ENCODE data around the gene PLAU. TPM values are rescaled to one million over a fixed set of nuclear protein-coding genes. Genes with fewer than 3 reads are reported as not detected.
"Not testable (repeated sequence)": the region's sequence is repeated elsewhere in the genome, so short reads cannot be mapped to it uniquely, and the experiment has no call there.

The PLAU gene
- total RNA-seq, 1 experiment from 2014 or later = 25.4 TPM

- Histone ChIP-seq H3K36me3 (replicated peaks; ENCODE audit: control insufficient read depth, insufficient read depth, low read length) (no peaks in the 10 kb centered on the region), H3K4me3 (ENCODE audit: insufficient read depth, low read depth, low read length) (no peak overlapping the region), H3K27me3 (ENCODE audit: control insufficient read depth, insufficient read depth, low read length) (no peaks in the 10 kb centered on the region)
- no peak for DNase-seq
Measured at GRCh38 chr10:73886661-73887293, 24.2 kb upstream of the PLAU start.

- DNase-seq = peak; percentile 47
- no peak overlapping the region for H3K4me3 ChIP-seq (ENCODE audit: insufficient read depth, low read depth, low read length)
- no peaks in the 10 kb centered on the region for H3K27me3 ChIP-seq (ENCODE audit: control insufficient read depth, insufficient read depth, low read length)
- H3K36me3 ChIP-seq (replicated peaks; ENCODE audit: control insufficient read depth, insufficient read depth, low read length) = no peaks in the 10 kb centered on the region
Measured at GRCh38 chr10:73887294-73888039, 23.5 kb upstream of the PLAU start.

GRCh38 chr10:73888514-73888913, 22.4 kb upstream of the PLAU start:
- H3K36me3 ChIP-seq (replicated peaks; ENCODE audit: control insufficient read depth, insufficient read depth, low read length) = no peaks in the 10 kb centered on the region
- no peaks in the 10 kb centered on the region for H3K27me3 ChIP-seq (ENCODE audit: control insufficient read depth, insufficient read depth, low read length)
- DNase-seq = no peak
- H3K4me3 ChIP-seq (ENCODE audit: insufficient read depth, low read depth, low read length) = no peak overlapping the region

GRCh38 chr10:73889014-73889413, 21.9 kb upstream of the PLAU start:
- H3K36me3 ChIP-seq (replicated peaks; ENCODE audit: control insufficient read depth, insufficient read depth, low read length) = no peaks in the 10 kb centered on the region
- H3K4me3 ChIP-seq (ENCODE audit: insufficient read depth, low read depth, low read length) = no peak overlapping the region
- peak; percentile 27 for DNase-seq
- H3K27me3 ChIP-seq (ENCODE audit: control insufficient read depth, insufficient read depth, low read length) = no peaks in the 10 kb centered on the region

- not testable (repeated sequence) for H3K27me3 ChIP-seq (ENCODE audit: control insufficient read depth, insufficient read depth, low read length); H3K4me3 ChIP-seq (ENCODE audit: insufficient read depth, low read depth, low read length); DNase-seq; H3K36me3 ChIP-seq (replicated peaks; ENCODE audit: control insufficient read depth, insufficient read depth, low read length)
Measured at GRCh38 chr10:73889416-73889815, 21.5 kb upstream of the PLAU start.

- Histone ChIP-seq H3K4me3 (ENCODE audit: insufficient read depth, low read depth, low read length) (no peak overlapping the region), H3K27me3 (ENCODE audit: control insufficient read depth, insufficient read depth, low read length) (no peaks in the 10 kb centered on the region), H3K36me3 (replicated peaks; ENCODE audit: control insufficient read depth, insufficient read depth, low read length) (no peaks in the 10 kb centered on the region)
- no peak for DNase-seq
Measured at GRCh38 chr10:73890261-73890660, 20.7 kb upstream of the PLAU start.

- not testable (repeated sequence) for H3K4me3 ChIP-seq (ENCODE audit: insufficient read depth, low read depth, low read length); H3K36me3 ChIP-seq (replicated peaks; ENCODE audit: control insufficient read depth, insufficient read depth, low read length); DNase-seq; H3K27me3 ChIP-seq (ENCODE audit: control insufficient read depth, insufficient read depth, low read length)
Measured at GRCh38 chr10:73890830-73891229, 20.1 kb upstream of the PLAU start.

- H3K27me3 ChIP-seq (ENCODE audit: control insufficient read depth, insufficient read depth, low read length) = no peaks in the 10 kb centered on the region
- no peaks in the 10 kb centered on the region for H3K36me3 ChIP-seq (replicated peaks; ENCODE audit: control insufficient read depth, insufficient read depth, low read length)
- DNase-seq = no peak
- no peak overlapping the region for H3K4me3 ChIP-seq (ENCODE audit: insufficient read depth, low read depth, low read length)
Measured at GRCh38 chr10:73891540-73891939, 19.4 kb upstream of the PLAU start.

GRCh38 chr10:73892310-73893030, 18.5 kb upstream of the PLAU start:
- Histone ChIP-seq H3K27me3 (ENCODE audit: control insufficient read depth, insufficient read depth, low read length) (no peaks in the 10 kb centered on the region), H3K36me3 (replicated peaks; ENCODE audit: control insufficient read depth, insufficient read depth, low read length) (no peaks in the 10 kb centered on the region), H3K4me3 (ENCODE audit: insufficient read depth, low read depth, low read length) (no peak overlapping the region)
- no peak for DNase-seq

- DNase-seq = no peak
- H3K27me3 ChIP-seq (ENCODE audit: control insufficient read depth, insufficient read depth, low read length) = no peaks in the 10 kb centered on the region
- no peak overlapping the region for H3K4me3 ChIP-seq (ENCODE audit: insufficient read depth, low read depth, low read length)
- no peaks in the 10 kb centered on the region for H3K36me3 ChIP-seq (replicated peaks; ENCODE audit: control insufficient read depth, insufficient read depth, low read length)
Measured at GRCh38 chr10:73893426-73893825, 17.5 kb upstream of the PLAU start.

- Histone ChIP-seq H3K27me3 (ENCODE audit: control insufficient read depth, insufficient read depth, low read length) (no peaks in the 10 kb centered on the region), H3K4me3 (ENCODE audit: insufficient read depth, low read depth, low read length) (no peak overlapping the region), H3K36me3 (replicated peaks; ENCODE audit: control insufficient read depth, insufficient read depth, low read length) (no peaks in the 10 kb centered on the region)
- no peak for DNase-seq
Measured at GRCh38 chr10:73894245-73894971, 16.5 kb upstream of the PLAU start.

- H3K27me3 ChIP-seq (ENCODE audit: control insufficient read depth, insufficient read depth, low read length); DNase-seq; H3K36me3 ChIP-seq (replicated peaks; ENCODE audit: control insufficient read depth, insufficient read depth, low read length); H3K4me3 ChIP-seq (ENCODE audit: insufficient read depth, low read depth, low read length): not testable (repeated sequence)
Measured at GRCh38 chr10:73895381-73895780, 15.6 kb upstream of the PLAU start.

- no peak for DNase-seq
- Histone ChIP-seq H3K27me3 (ENCODE audit: control insufficient read depth, insufficient read depth, low read length) (no peaks in the 10 kb centered on the region), H3K4me3 (ENCODE audit: insufficient read depth, low read depth, low read length) (no peak overlapping the region), H3K36me3 (replicated peaks; ENCODE audit: control insufficient read depth, insufficient read depth, low read length) (no peaks in the 10 kb centered on the region)
Measured at GRCh38 chr10:73897693-73898092, 13.2 kb upstream of the PLAU start.

GRCh38 chr10:73898730-73899410, 12.1 kb upstream of the PLAU start:
- no peaks in the 10 kb centered on the region for H3K27me3 ChIP-seq (ENCODE audit: control insufficient read depth, insufficient read depth, low read length)
- no peak for DNase-seq
- H3K4me3 ChIP-seq (ENCODE audit: insufficient read depth, low read depth, low read length) = no peak overlapping the region
- no peaks in the 10 kb centered on the region for H3K36me3 ChIP-seq (replicated peaks; ENCODE audit: control insufficient read depth, insufficient read depth, low read length)
